GM23248 (cell line): ENCODE results near the gene CDAN1. TPM values are rescaled to one million over a fixed set of nuclear protein-coding genes. Genes with fewer than 3 reads are reported as not detected.

ENCODE experiments used
- DNase-seq: peaks from one replicate; pipeline ENCODE4 v3.0.0-alpha.2; 2015
- H2AFZ ChIP-seq: fragments of 200-600 bp; sonication (generic); 2 replicates; pipeline ENCODE4 v1.6.1; 2016; ENCODE audit warnings: antibody characterized with exemption
- H3F3A ChIP-seq: fragments of 200-600 bp; sonication (generic); 2 replicates; pipeline ENCODE4 v1.6.1; 2016; ENCODE audit warnings: mild to moderate bottlenecking, antibody characterized with exemption, mixed run types; ENCODE audit not compliant: insufficient read depth
- H3K27ac ChIP-seq: fragments of 200-600 bp; sonication (generic); 2 replicates; pipeline ENCODE4 v1.5.1; 2016; ENCODE audit warnings: mild to moderate bottlenecking
- H3K27me3 ChIP-seq: fragments of 200-600 bp; sonication (generic); replicated peaks from 2 replicates; pipeline ENCODE4 v1.6.1; 2016; ENCODE audit warnings: mild to moderate bottlenecking; ENCODE audit not compliant: insufficient read depth
- H3K36me3 ChIP-seq: fragments of 200-600 bp; sonication (generic); 2 replicates; pipeline ENCODE4 v1.6.1; 2016; ENCODE audit warnings: low read depth, mild to moderate bottlenecking
- H3K4me1 ChIP-seq: fragments of 200-600 bp; sonication (generic); 2 replicates; pipeline ENCODE4 v1.6.1; 2016; ENCODE audit warnings: mild to moderate bottlenecking; ENCODE audit not compliant: insufficient read depth
- H3K4me2 ChIP-seq: fragments of 200-600 bp; sonication (generic); one replicate; pipeline ENCODE4 v1.6.1; 2016; ENCODE audit warnings: mild to moderate bottlenecking; ENCODE audit not compliant: unreplicated experiment
- H3K4me3 ChIP-seq: fragments of 200-600 bp; sonication (generic); 2 replicates; pipeline ENCODE4 v1.5.1; 2016; ENCODE audit warnings: mild to moderate bottlenecking
- H3K79me2 ChIP-seq: fragments of 200-600 bp; sonication (generic); 2 replicates; pipeline ENCODE4 v1.6.1; 2016; ENCODE audit warnings: mild to moderate bottlenecking; ENCODE audit not compliant: insufficient read depth
- H3K9ac ChIP-seq: fragments of 200-600 bp; sonication (generic); 2 replicates; pipeline ENCODE4 v1.6.1; 2016; ENCODE audit warnings: mild to moderate bottlenecking
- H3K9me2 ChIP-seq: fragments of 200-600 bp; sonication (generic); 2 replicates; pipeline ENCODE4 v1.6.1; 2016; ENCODE audit warnings: mixed run types, mild to moderate bottlenecking, moderate library complexity; ENCODE audit not compliant: insufficient read depth
- H3K9me3 ChIP-seq: fragments of 200-600 bp; sonication (generic); one replicate; pipeline ENCODE4 v1.6.1; 2017; ENCODE audit warnings: low read depth
- H4K20me1 ChIP-seq: fragments of 200-600 bp; sonication (generic); 2 replicates; pipeline ENCODE4 v1.6.0; 2016; ENCODE audit not compliant: insufficient read depth
- EZH2 ChIP-seq: fragments of 200-600 bp; sonication (generic); IDR thresholded peaks from 2 replicates; pipeline ENCODE4 v1.6.1; 2018; ENCODE audit warnings: antibody characterized with exemption, mild to moderate bottlenecking; ENCODE audit not compliant: insufficient read depth, poor library complexity, severe bottlenecking
- EZH2phosphoT487 ChIP-seq: fragments of 200-600 bp; sonication (generic); IDR thresholded peaks from 2 replicates; pipeline ENCODE4 v1.6.1; 2018; ENCODE audit warnings: antibody characterized with exemption, moderate library complexity, mild to moderate bottlenecking, low read depth; ENCODE audit not compliant: insufficient read depth
- WGBS, 2 experiments: methylation state at CpG; one replicate each; pipeline ENCODE4 v1.1.6; 2015 to 2017; ENCODE audit warnings: low lambda C conversion rate in 2 of 2, low coverage in 1 of 2; ENCODE audit errors: missing lambda C conversion rate in 2 of 2; 5-methylcytosine and 5-hydroxymethylcytosine counted together
- in situ Hi-C: fragments of 300-500 bp; cut with MboI; formaldehyde crosslinking; loops from 2 replicates; pipeline ENCODE4 v1.15.0; 2020
- polyA plus RNA-seq: library from polyadenylated mRNA; unstranded; fragments of >200 nt; fragmentation: Nextera tagmentation; extraction: Ambion mirVana; gene quantifications from 2 replicates; pipeline ENCODE4 v1.2.1, GENCODE V29; 2016
- total RNA-seq: library from RNA; depleted of rRNA; stranded (reverse); fragments of >200 nt; shearing (Covaris generic); gene quantifications from 2 replicates; pipeline ENCODE4 v1.2.3, GENCODE V29; 2014

The CDAN1 gene
- total and polyA plus RNA-seq, 2 experiments from 2014 or later, result 5.3 to 13.0 TPM

GRCh38 chr15:42693942-42694341 is 43.0 kb downstream of the CDAN1 start:
- no peaks in the 10 kb centered on the region for H4K20me1 ChIP-seq
- no peak overlapping the region for H3K4me2 ChIP-seq
- no peak overlapping the region for H2AFZ ChIP-seq
- no peaks in the 10 kb centered on the region for H3K9me3 ChIP-seq
- in situ Hi-C loops, result no loop called here
- no peak for DNase-seq
- no peak overlapping the region for H3K9ac ChIP-seq
- H3K9me2 ChIP-seq, result no peaks in the 10 kb centered on the region
- no peak overlapping the region for H3K4me3 ChIP-seq
- no peaks in the 10 kb centered on the region for H3K36me3 ChIP-seq
- no peaks in the 10 kb centered on the region for H3F3A ChIP-seq
- no peaks in the 10 kb centered on the region for H3K79me2 ChIP-seq
- WGBS, 2 experiments, result 87 to 99% methylated on average over 6 of the region's 6 CpGs
- no peak for TF ChIP-seq EZH2phosphoT487
- no peak for TF ChIP-seq EZH2
- H3K4me1 ChIP-seq, result no peaks in the 10 kb centered on the region
- no peak overlapping the region for H3K27ac ChIP-seq
- H3K27me3 ChIP-seq, result no peaks in the 10 kb centered on the region

GRCh38 chr15:42693496-42693895 is 43.4 kb downstream of the CDAN1 start:
- Histone ChIP-seq H3F3A (no peaks in the 10 kb centered on the region), H3K4me2 (no peak overlapping the region), H3K4me1 (no peaks in the 10 kb centered on the region), H3K27ac (no peak overlapping the region), H3K4me3 (no peak overlapping the region), H3K9me3 (no peaks in the 10 kb centered on the region), H4K20me1 (no peaks in the 10 kb centered on the region), H3K79me2 (no peaks in the 10 kb centered on the region), H3K27me3 (no peaks in the 10 kb centered on the region), H2AFZ (no peak overlapping the region), H3K9me2 (no peaks in the 10 kb centered on the region), H3K9ac (no peak overlapping the region), H3K36me3 (no peaks in the 10 kb centered on the region)
- TF ChIP-seq EZH2phosphoT487, result no peak
- TF ChIP-seq EZH2, result no peak
- DNase-seq, result no peak
- WGBS, 2 experiments, result 97 to 98% methylated on average over 6 of the region's 6 CpGs
- in situ Hi-C loops, result no loop called here

GRCh38 chr15:42692997-42693396 is 43.9 kb downstream of the CDAN1 start:
- Histone ChIP-seq H3K4me3 (no peak overlapping the region), H3K27me3 (no peaks in the 10 kb centered on the region), H3K9ac (no peak overlapping the region), H3F3A (no peaks in the 10 kb centered on the region), H3K4me2 (no peak overlapping the region), H3K79me2 (no peaks in the 10 kb centered on the region), H3K4me1 (no peaks in the 10 kb centered on the region), H2AFZ (no peak overlapping the region), H4K20me1 (no peaks in the 10 kb centered on the region), H3K27ac (no peak overlapping the region), H3K36me3 (no peaks in the 10 kb centered on the region), H3K9me3 (no peaks in the 10 kb centered on the region), H3K9me2 (no peaks in the 10 kb centered on the region)
- in situ Hi-C loops, result no loop called here
- no peak for DNase-seq
- TF ChIP-seq EZH2phosphoT487 (no peak), EZH2 (no peak)
- 90% methylated on average over 4 of the region's 4 CpGs for WGBS, 2 experiments

DNA sequence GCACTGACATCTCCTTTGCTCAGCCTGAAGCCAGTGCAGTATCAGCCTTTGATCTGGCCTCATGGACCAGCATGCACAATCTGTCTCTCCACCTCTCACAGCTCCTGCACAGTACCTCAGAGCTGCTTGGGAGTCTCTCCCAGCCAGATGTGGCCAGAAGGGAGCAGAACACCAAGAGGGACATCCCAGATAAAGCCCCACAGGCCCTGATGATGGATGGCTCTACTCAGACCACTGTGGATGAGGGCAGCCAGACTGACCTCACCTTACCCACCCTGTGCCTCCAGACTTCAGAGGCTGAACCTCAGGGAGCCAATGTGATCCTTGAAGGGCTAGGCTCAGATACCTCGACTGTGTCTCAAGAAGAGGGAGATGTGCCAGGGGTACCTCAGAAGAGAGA is 44.4 kb downstream of the CDAN1 start:
- 80 to 81% methylated on average over 1 of the region's 1 CpG for WGBS, 2 experiments
- in situ Hi-C loops, result no loop called here

DNA sequence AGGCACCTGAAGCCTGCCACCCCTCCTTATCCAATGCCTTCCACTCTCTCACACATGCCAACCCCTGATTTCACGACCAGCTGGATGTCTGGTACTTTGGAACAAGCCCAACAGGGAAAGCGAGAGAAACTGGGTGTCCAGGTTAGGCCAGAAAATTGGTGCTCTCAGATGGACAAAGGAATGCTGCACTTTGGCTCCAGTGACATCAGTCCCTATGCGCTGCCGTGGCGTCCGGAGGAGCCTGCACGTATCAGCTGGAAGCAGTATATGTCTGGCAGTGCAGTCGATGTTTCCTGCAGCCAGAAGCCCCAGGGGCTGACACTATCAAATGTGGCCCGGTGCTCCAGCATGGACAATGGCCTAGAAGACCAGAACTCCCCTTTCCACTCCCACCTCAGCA is 45.2 kb downstream of the CDAN1 start:
- in situ Hi-C loops, result no loop called here
- no peak overlapping the region for H3K27ac ChIP-seq
- TF ChIP-seq EZH2 (no peak), EZH2phosphoT487 (no peak)
- no peak for DNase-seq
- H3K4me2 ChIP-seq, result no peak overlapping the region
- H3K27me3 ChIP-seq, result no peaks in the 10 kb centered on the region
- H2AFZ ChIP-seq, result no peak overlapping the region
- no peaks in the 10 kb centered on the region for H3K79me2 ChIP-seq
- no peaks in the 10 kb centered on the region for H3K4me1 ChIP-seq
- H3K9ac ChIP-seq, result no peak overlapping the region
- H3K36me3 ChIP-seq, result no peaks in the 10 kb centered on the region
- no peaks in the 10 kb centered on the region for H3K9me2 ChIP-seq
- no peaks in the 10 kb centered on the region for H3K9me3 ChIP-seq
- WGBS, 2 experiments, result 78 to 83% methylated on average over 8 to 9 of the region's 9 CpGs
- no peaks in the 10 kb centered on the region for H3F3A ChIP-seq
- H4K20me1 ChIP-seq, result no peaks in the 10 kb centered on the region
- H3K4me3 ChIP-seq, result no peak overlapping the region

More for the DNA sequence above, 44.4 kb downstream of the CDAN1 start:
- H3K9ac ChIP-seq, result no peak overlapping the region
- H2AFZ ChIP-seq, result no peak overlapping the region
- no peak overlapping the region for H3K27ac ChIP-seq
- DNase-seq, result no peak
- no peaks in the 10 kb centered on the region for H3K4me1 ChIP-seq
- no peaks in the 10 kb centered on the region for H3K9me3 ChIP-seq
- no peak overlapping the region for H3K4me2 ChIP-seq
- H4K20me1 ChIP-seq, result no peaks in the 10 kb centered on the region
- no peaks in the 10 kb centered on the region for H3K79me2 ChIP-seq
- H3K4me3 ChIP-seq, result no peak overlapping the region
- no peaks in the 10 kb centered on the region for H3K9me2 ChIP-seq
- no peaks in the 10 kb centered on the region for H3K36me3 ChIP-seq
- TF ChIP-seq EZH2, result no peak
- H3F3A ChIP-seq, result no peaks in the 10 kb centered on the region
- no peaks in the 10 kb centered on the region for H3K27me3 ChIP-seq
